GM18502 (cell line): Measurements from ENCODE around the gene CELSR2.
"Not testable (repeated sequence)": the region's sequence is repeated elsewhere in the genome, so short reads cannot be mapped to it uniquely, and the experiment has no call there.

Experiments
- ATAC-seq: cut with Tn5 transposase; IDR thresholded peaks from one replicate; pipeline ENCODE4 v1.9.1; 2021; ENCODE audit warnings: mild to moderate bottlenecking; ENCODE audit not compliant: unreplicated experiment, poor library complexity

Gene CELSR2, protein sequence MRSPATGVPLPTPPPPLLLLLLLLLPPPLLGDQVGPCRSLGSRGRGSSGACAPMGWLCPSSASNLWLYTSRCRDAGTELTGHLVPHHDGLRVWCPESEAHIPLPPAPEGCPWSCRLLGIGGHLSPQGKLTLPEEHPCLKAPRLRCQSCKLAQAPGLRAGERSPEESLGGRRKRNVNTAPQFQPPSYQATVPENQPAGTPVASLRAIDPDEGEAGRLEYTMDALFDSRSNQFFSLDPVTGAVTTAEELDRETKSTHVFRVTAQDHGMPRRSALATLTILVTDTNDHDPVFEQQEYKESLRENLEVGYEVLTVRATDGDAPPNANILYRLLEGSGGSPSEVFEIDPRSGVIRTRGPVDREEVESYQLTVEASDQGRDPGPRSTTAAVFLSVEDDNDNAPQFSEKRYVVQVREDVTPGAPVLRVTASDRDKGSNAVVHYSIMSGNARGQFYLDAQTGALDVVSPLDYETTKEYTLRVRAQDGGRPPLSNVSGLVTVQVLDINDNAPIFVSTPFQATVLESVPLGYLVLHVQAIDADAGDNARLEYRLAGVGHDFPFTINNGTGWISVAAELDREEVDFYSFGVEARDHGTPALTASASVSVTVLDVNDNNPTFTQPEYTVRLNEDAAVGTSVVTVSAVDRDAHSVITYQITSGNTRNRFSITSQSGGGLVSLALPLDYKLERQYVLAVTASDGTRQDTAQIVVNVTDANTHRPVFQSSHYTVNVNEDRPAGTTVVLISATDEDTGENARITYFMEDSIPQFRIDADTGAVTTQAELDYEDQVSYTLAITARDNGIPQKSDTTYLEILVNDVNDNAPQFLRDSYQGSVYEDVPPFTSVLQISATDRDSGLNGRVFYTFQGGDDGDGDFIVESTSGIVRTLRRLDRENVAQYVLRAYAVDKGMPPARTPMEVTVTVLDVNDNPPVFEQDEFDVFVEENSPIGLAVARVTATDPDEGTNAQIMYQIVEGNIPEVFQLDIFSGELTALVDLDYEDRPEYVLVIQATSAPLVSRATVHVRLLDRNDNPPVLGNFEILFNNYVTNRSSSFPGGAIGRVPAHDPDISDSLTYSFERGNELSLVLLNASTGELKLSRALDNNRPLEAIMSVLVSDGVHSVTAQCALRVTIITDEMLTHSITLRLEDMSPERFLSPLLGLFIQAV (N-terminal part only)

GRCh38 chr1:109248797-109249629 lies at the start of gene CELSR2:
Gene CELSR2 (plus strand): TSS chr1:109249539. CDS start chr1:109250080, 541 bp downstream.
- ATAC-seq, result peak; percentile 82

GRCh38 chr1:109199710-109200109 lies 49.6 kb upstream of the CELSR2 start:
- ATAC-seq, result no peak

GRCh38 chr1:109201123-109201703 lies 48.1 kb upstream of the CELSR2 start:
- no peak for ATAC-seq

DNA sequence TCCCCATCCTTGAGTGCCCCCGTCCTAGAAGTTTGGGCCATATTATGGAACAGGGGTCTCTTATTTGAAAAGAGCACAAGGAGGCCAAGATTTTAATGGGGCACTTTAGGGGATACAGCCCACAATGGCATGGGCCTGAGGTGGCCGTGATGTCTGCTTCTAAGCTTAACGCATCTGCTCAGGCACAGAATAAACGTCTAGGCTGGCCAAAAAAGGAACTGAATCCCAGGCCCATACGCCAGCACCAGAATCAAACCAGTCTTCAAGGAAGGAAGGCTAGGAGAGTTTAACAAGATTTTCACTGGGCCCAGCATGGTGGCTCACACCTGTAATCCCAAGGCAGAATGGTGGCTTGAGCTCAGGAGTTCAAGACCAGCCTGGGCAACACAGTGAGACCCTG lies 44.9 kb upstream of the CELSR2 start:
- no peak for ATAC-seq

- no peak for ATAC-seq
These were observed 43.0 kb upstream of the CELSR2 start for GRCh38 chr1:109206339-109206738.

DNA sequence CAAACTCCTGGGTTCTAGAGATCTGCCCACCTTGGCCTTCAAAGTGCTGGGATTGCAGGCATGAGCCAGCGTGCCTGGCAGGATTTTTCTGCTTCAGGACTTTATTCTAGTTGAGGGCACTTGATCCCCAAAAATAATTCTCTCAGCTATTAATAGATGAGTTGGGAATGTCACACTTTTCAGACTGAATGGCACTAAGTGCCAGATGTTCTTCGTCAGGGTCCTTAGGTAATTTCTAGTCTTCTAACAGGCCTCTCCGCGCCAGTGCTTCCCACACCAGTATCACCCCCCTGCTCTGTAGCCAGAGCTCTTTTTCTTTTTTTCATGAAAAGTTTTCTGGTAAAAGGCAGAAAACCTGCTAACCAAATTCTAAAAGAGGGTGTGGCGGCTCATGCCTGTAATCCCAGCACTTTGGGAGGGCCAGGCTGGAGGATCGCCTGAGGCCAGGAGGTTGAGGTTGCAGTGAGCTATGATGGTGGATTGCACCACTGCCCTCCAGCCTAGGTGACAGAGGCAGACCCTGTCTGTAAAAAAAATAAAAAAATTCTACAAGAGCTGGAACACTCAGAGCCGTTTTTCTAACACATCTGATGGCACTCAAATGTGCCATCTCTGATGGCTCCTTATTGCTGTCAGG lies 41.8 kb upstream of the CELSR2 start:
- ATAC-seq, result no peak

- no peak for ATAC-seq
These were observed 40.9 kb upstream of the CELSR2 start for GRCh38 chr1:109208394-109208793.

DNA sequence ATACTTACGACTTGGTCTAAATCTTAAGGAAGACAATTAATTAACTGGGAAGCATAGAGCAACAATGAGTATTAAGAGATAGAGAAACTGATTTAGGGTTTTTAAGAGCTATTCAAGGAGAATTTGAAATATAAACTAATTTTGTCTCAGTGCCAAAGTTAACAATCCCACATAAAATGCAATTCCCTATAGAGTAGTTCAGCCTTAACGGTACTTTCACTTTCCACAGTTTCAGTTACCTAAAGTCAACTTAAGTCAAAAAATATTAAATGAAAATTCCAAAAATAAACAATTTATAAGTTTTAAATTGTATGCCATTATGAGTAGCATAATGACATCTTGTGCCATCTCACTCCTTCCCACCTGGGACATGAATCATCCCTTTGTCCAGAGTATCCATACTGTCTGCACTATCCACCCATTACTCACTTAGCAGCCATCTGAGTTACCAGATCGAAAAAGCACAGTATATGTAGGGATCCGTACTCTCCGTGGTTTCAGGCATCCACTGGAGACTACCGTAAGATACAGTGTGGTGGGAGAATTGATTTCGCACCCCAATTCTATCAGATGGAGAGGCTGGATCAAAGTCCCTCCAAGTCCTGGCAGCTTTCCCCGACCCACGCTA lies 40.4 kb upstream of the CELSR2 start:
- ATAC-seq, result no peak

DNA sequence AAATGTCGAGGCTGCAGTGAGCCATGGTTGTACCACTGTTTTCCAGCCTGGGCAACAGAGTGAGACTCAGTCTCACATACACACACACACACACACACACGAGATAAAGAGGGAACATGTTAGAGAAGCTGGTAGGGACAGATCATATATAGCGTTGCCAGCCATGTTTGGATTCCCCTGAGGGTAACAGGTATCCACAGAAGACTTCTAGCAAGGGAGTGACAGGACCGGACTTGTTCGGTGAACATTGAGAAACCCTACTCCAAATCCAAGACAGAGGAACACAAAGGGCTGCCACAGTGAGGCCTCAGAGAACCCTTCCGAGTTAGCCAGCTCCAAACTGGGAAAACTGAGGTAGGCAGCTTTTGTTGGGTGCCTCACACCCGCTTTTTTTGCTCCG lies 39.3 kb upstream of the CELSR2 start:
- no peak for ATAC-seq

DNA sequence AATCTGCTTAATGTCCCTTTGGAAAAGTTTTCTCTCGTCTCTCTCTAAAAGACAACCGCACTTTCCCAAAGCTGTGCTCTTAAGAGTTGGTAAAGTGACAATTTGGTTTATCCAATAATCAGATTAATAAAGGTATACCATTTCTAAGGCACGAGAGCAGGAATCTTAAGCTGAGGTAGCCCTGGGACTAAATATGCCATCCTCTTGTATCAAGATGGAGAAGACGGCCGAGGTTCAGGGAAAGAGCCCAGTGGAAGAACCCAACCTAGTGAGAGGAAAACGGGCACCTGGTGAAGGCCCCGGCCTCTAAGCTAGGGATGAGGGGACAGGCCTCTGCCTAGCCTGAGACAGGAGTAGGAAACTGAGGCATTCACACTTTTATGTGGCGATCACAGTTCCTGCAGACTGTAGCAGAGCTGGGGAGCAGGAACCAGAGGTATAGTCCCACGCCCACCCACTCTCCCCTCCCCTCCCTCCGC lies 36.0 kb upstream of the CELSR2 start:
- ATAC-seq, result no peak

DNA sequence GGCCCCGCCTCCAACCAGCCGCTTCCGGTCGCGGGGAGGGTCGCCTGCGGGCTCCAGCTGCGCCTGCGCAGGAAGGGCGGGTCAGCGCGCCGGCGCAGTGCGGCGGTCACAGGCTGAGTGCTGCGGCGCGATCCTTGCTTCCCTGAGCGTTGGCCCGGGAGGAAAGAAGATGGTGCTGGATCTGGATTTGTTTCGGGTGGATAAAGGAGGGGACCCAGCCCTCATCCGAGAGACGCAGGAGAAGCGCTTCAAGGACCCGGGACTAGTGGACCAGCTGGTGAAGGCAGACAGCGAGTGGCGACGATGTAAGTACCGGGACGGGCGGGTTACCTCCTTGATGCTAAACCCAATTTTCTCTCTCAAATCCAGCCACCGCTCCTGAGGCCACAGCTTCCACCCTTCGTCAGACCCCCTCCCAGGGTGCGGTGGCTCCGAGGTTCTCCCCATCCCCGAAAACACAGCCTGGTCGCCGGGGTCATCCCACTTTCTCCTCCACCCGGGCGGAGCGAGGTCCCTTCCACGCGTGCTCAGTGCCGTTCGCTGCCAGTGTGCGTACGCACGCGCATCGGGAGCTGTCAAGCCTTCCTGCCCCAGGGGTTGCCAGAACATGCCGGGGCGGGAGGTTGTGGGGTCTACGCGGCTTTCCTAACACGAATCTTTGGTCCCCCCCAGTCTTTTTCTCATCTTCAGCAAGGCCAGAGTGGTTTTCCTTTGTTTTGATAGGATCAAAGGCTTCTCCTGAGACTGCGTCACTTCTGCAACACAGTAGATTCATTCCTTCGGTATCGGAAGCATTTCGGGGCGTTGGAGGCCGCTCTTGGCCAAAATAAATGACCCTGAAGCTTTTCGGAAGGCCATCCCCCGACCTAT lies 35.3 kb upstream of the CELSR2 start, which contains the start of gene SARS1:
TSS of gene SARS1 (plus strand) at position 95 of the 870 bp plus-strand sequence. CDS start at position 170, 75 bp downstream.
- peak; percentile 82 for ATAC-seq

DNA sequence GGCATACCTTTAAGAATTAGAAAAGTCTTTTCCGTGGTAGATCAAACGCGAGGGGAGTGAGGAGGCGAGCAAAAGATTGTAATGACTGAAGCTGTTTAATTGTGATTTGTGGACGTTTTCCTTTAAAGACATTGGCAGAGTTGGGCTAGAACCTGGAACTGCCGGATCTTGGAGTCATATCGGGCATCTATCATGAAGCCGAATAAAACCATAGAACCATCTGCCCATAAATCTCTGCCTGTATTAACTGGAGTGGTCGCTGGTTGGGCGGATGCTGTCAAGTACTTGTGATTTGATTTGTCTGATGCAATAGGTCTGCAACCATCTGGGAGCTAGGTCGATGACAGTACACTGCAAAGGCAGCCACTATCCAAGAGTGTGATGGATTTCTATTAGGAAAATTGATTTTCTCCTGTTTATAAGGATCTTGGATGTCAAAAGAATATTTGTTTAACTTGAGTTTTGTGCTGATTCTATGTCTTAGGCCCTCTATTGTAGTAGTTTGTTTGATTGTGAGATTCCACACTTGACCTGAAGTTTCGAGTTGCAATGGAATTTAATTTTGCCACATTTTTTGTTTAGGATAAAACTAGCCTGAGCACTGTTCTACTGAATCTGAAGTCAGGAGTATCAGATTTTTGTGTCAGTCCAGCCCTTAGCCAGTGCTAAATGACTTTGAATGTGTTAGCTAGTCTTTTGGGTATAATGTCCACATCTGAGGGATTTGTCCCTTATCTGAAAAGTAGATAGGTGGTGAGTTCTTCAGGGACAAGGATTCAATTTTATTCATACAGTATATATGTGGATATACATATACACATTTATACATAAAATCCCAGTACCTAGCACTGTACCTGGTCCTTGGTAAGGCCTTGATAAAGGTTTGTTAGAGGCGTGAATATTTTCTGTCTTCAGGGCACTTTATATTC lies 34.4 kb upstream of the CELSR2 start:
- ATAC-seq, result no peak

- ATAC-seq, result no peak
These were observed 32.7 kb upstream of the CELSR2 start for GRCh38 chr1:109216662-109217061.

DNA sequence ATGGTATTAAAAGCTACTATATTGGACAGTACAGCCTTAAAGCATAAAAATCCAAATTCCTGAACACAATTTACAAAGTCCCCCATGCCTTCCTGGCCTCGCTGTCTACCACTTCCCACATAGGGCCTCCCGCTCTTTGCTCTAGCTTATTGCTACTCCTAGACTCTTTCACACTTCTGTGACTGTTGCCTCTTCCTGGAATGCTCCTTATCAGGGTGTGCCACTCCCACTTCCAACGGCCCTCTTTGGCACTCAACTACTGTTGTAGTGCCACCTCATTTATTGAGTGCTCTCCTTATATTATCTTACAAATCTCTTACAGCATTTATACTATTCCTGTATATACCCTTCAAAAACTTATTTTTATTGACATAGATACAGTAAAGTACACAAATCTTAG lies 30.8 kb upstream of the CELSR2 start:
- ATAC-seq, result no peak

GRCh38 chr1:109221201-109221600 lies 28.1 kb upstream of the CELSR2 start:
- ATAC-seq, result not testable (repeated sequence)

DNA sequence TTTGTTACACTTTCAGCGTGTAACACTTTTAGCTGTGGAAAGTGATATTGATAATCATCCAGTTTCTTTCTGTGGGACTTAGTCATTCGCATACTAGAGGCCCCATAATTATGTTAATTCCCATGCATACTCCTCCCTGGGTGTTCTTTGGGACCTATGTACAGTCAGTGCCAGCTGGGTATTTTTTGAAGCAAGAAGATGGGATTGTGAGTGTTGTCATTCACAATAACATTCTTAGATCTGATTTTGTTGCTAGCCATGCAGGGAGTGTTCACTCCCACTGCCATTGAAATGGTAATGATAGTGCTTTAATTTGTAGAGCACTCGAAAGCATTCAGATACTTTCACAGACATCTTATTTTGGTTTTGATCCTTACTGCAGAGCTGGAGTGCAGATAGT lies 24.0 kb upstream of the CELSR2 start:
- ATAC-seq, result no peak
